Cerebellar nuclear complex (tissue), 1 donor: ENCODE data around the gene TMEM50A.
"Not testable (repeated sequence)": the region's sequence is repeated elsewhere in the genome, so short reads cannot be mapped to it uniquely, and the experiment has no call there.

Experiments
- DNase-seq, 2 experiments: peaks; one replicate each; lab custom pipeline; 2025; lab: John Stamatoyannopoulos, UW

TMEM50A gene

GRCh38 chr1:25387096-25387495 is 49.0 kb downstream of the TMEM50A start:
- not testable (repeated sequence) for DNase-seq

GRCh38 chr1:25388691-25389090 is 50.6 kb downstream of the TMEM50A start:
- not testable (repeated sequence) for DNase-seq

- DNase-seq = not testable (repeated sequence)
These were observed 51.6 kb downstream of the TMEM50A start for GRCh38 chr1:25389721-25390120.

GRCh38 chr1:25392841-25393240 is 54.7 kb downstream of the TMEM50A start:
- DNase-seq = no peak

- not testable (repeated sequence) for DNase-seq
These were observed 59.4 kb downstream of the TMEM50A start for GRCh38 chr1:25397549-25397948.

GRCh38 chr1:25398079-25398478 is 59.9 kb downstream of the TMEM50A start:
- not testable (repeated sequence) for DNase-seq

- peak in 1 of 2 experiments; percentile 0 for DNase-seq
These were observed 65.0 kb downstream of the TMEM50A start for GRCh38 chr1:25402947-25403803.

GRCh38 chr1:25405731-25406305 is 67.7 kb downstream of the TMEM50A start:
- DNase-seq = not testable (repeated sequence)

GRCh38 chr1:25409641-25410427 is 71.7 kb downstream of the TMEM50A start:
- DNase-seq = not testable (repeated sequence)
